Epithelial cell of proximal tubule (primary cell): ENCODE measurements around the gene CSTA. TPM values are rescaled to one million over a fixed set of nuclear protein-coding genes. Genes with fewer than 3 reads are reported as not detected.

Source experiments
- DNase-seq: peaks from one replicate; pipeline ENCODE4 v3.0.0-alpha.2; 2011; ENCODE audit warnings: low read depth
- H3K4me3 ChIP-seq: 2 replicates; pipeline ENCODE4 v1.5.1; 2011; ENCODE audit warnings: low read depth, mild to moderate bottlenecking, low read length
- total RNA-seq: library from RNA; depleted of rRNA; stranded (reverse); fragments of >200 nt; gene quantifications from 2 replicates; pipeline ENCODE4 v1.2.3, GENCODE V29; 2015
- TF ChIP-seq, protein P1 (sequence below): conservative IDR thresholded peaks from 2 replicates; pipeline ENCODE4 v1.5.1; 2012; ENCODE audit warnings: low read depth, mild to moderate bottlenecking, low read length

Gene CSTA
- total RNA-seq, 1 donor from 2014 or later, result not detected

DNA sequence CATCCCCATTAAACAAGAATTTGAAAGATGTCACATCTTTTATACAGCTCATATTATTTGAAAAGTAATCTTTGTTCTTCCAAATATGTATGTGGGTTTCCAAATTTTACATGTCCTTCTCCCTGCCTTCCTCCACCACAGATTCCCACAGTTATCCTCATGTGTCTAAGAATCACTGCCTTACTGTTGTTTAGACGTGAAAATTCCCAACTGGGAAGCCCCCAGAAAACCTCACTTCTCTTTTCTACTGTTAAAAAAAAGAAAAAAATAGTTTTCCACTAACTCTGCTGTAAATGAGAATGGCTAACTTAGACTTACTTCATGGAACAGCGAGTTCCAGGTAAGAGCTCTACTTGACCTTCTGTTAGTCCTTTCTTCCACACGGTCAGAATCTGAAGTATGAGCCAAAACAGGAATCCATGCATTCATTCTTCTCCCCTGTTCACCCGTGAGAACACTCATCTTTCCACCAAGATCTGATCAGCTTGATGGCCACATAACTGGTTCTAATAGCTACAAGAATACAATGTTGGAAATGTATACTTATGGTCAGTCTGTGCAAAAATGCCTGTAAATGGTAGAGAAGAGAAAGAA is 17.9 kb upstream of the CSTA start:
- TF ChIP-seq, protein P1, sequence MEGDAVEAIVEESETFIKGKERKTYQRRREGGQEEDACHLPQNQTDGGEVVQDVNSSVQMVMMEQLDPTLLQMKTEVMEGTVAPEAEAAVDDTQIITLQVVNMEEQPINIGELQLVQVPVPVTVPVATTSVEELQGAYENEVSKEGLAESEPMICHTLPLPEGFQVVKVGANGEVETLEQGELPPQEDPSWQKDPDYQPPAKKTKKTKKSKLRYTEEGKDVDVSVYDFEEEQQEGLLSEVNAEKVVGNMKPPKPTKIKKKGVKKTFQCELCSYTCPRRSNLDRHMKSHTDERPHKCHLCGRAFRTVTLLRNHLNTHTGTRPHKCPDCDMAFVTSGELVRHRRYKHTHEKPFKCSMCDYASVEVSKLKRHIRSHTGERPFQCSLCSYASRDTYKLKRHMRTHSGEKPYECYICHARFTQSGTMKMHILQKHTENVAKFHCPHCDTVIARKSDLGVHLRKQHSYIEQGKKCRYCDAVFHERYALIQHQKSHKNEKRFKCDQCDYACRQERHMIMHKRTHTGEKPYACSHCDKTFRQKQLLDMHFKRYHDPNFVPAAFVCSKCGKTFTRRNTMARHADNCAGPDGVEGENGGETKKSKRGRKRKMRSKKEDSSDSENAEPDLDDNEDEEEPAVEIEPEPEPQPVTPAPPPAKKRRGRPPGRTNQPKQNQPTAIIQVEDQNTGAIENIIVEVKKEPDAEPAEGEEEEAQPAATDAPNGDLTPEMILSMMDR, result no peak
- no peak overlapping the region for H3K4me3 ChIP-seq
- no peak for DNase-seq

DNA sequence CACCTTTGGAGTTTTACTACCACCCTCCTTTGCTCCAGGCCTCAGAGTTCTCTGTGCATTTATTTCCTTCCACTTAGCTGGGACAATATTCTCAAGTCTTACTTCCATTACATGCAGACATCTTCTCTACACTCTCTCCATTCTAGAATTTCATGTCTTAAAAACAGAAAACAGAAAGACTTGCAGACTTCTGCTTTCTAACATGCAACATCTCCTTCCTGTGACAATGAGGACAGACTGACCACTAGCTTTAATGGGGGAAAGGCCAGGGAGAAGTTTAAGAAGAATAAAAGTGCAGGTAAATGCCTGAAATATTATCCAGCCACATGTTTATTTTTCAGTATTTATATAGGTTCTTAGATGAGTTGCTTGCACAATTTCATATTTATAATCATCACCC is 17.1 kb upstream of the CSTA start:
- no peak overlapping the region for H3K4me3 ChIP-seq
- TF ChIP-seq, protein P1, result no peak
- DNase-seq, result no peak

DNA sequence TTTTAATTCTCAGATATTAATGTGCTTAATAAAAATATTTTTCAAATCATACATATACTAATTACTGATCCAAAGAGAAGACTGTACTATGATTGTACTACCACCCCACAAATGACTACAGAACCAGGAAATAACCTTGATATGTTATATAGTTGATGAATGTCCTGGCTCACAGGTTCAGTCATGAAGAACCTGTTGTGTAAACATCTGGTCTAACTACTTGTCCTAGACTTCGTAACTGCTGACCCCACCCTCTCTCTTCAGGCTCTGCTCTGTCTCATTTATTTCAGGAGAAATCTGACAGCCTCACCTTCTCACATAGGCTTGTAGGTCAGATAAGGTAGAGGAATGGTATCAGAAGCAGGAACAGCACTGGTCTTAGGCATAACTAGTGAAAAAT is 14.7 kb upstream of the CSTA start:
- H3K4me3 ChIP-seq, result no peak overlapping the region
- no peak for DNase-seq
- TF ChIP-seq, protein P1, result no peak

DNA sequence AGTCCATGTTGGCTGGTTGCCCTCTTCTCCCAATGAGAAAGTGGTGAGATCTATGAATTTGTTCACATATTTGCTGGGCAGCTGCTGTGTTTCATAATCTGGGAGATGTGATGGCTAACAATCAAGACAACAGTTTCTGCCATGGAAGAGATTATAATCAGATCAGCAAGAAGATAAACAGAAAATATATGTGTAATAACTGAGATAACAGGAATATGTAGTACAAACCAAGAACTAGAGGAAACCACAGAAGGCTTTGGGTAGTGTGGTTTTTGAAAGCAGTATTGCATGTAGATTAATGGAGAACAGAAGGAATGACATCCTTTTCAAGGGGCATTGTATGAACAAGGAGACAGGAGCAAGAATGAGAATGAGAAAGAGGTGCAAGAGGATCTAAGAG is 12.2 kb upstream of the CSTA start:
- H3K4me3 ChIP-seq, result no peak overlapping the region
- DNase-seq, result no peak
- TF ChIP-seq, protein P1, result no peak

DNA sequence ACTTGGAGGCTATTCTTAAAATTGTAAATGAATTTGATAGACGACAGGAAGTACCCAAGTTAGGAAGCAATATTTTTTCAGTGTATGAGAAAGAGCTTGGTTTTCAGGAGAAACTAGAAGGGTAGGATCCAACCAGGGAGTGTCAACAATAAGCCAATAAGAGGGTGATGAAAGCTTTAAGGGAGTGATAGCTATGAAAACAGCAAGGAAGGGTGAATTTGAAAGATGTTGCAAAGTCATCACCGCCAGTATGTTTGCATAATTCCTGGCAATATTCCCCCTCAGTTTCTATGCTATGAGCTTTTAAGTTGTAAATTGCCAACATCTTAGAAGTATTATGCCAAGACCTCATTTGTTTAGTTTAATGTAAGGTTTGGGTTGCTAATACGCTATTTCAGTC is 11.8 kb upstream of the CSTA start:
- no peak for DNase-seq
- TF ChIP-seq, protein P1, result no peak
- H3K4me3 ChIP-seq, result no peak overlapping the region

DNA sequence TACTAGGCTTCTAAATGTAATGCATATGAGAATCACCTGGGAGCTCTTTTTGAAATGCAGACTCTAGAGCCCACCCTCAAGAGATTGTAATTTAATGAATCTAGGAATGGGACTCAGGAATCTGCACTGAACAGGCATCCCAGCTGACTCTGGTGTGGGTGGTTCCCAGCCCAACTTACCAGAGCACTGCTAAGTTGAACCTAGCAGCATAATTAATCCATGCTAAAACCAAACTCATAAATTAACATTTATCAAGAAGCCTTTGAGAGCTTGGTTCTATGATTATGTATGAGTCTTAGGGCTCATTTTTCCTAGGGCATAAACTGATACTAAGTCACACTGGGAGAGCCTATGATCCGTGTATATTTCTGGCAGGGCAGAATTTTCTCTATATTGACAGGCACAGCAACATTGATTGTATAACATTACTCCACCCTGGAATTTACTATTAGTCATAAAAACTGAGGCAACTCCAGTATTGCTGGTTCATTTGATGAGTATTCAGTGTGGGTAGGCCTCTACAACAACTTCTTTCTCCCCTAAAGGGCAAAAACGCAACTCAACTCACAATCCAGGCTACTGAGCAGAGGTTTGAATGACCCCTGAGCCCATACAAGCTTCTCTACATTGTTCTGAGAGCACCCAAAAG is 10.7 kb upstream of the CSTA start:
- DNase-seq, result no peak
- H3K4me3 ChIP-seq, result no peak overlapping the region
- TF ChIP-seq, protein P1, result no peak

DNA sequence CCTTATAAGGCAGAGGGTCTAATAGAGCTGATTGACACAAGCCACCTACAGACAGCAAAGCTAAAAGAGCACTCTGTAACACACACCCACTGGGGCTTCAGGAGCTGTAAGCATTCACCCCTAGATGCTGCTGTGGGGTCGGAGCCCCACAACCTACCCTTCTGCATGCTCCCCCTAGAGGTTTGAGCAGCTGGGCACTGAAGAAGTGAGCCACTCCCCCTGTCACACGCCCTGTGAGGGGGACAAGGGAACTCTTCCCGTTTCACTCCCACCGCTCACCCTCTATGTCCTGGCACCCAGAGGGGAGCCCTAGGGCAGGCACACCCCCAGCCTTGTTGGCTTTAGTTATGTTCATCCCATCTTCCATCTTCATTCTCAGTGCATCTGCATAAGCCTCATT is 9.4 kb upstream of the CSTA start:
- no peak overlapping the region for H3K4me3 ChIP-seq
- TF ChIP-seq, protein P1, result no peak
- no peak for DNase-seq
